PFSK-1 (cell line): ENCODE data around the gene NCEH1.

ENCODE experiments used
- FOXP2 ChIP-seq: optimal IDR thresholded peaks from 2 replicates; pipeline ENCODE3; 2011; ENCODE audit warnings: borderline replicate concordance, control low read depth, inconsistent platforms; ENCODE audit not compliant: insufficient read depth; ENCODE audit errors: extremely low read length, extremely low read depth
- POLR2AphosphoS5 ChIP-seq: IDR thresholded peaks from 2 replicates; pipeline ENCODE4 v1.6.1; 2012; ENCODE audit warnings: low read depth, mild to moderate bottlenecking, control low read depth, low read length, moderate library complexity
- REST ChIP-seq, 2 experiments: IDR thresholded peaks; 2 replicates each; pipeline versions ENCODE4 v1.6.1 to v1.8.0; 2011 to 2012; ENCODE audit warnings: low read depth in 2 of 2, low read length in 2 of 2, control low read depth in 1 of 2, inconsistent platforms in 1 of 2, mild to moderate bottlenecking in 1 of 2, moderate library complexity in 1 of 2; ENCODE audit not compliant: insufficient read depth in 1 of 2
- SIN3A ChIP-seq: IDR thresholded peaks from 2 replicates; pipeline ENCODE4 v1.6.1; 2012; ENCODE audit warnings: mild to moderate bottlenecking, low read length, moderate library complexity, borderline replicate concordance; ENCODE audit not compliant: insufficient read depth
- TAF1 ChIP-seq: IDR thresholded peaks from 2 replicates; pipeline ENCODE4 v1.6.1; 2012; ENCODE audit warnings: low read length, control low read depth, borderline replicate concordance; ENCODE audit not compliant: insufficient read depth

Gene NCEH1

GRCh38 chr3:172585954-172586353 lies 124.9 kb downstream of the NCEH1 start:
- TF ChIP-seq SIN3A: no peak
- no peak for TF ChIP-seq REST (IDR thresholded peaks at IDR 0.05; ENCODE audit: insufficient read depth in 1 of 2, low read depth in 2 of 2, low read length in 2 of 2)
- TF ChIP-seq FOXP2: no peak
- no peak for TF ChIP-seq POLR2AphosphoS5
- TF ChIP-seq TAF1: no peak

- TF ChIP-seq REST (IDR thresholded peaks at IDR 0.05; ENCODE audit: insufficient read depth in 1 of 2, low read depth in 2 of 2, low read length in 2 of 2) (no peak), SIN3A (no peak), TAF1 (no peak), POLR2AphosphoS5 (no peak), FOXP2 (no peak)
These were observed 128.2 kb downstream of the NCEH1 start for GRCh38 chr3:172582712-172583111.

GRCh38 chr3:172581757-172582166 lies 129.1 kb downstream of the NCEH1 start:
- no peak for TF ChIP-seq FOXP2

- no peak for TF ChIP-seq FOXP2
- no peak for TF ChIP-seq POLR2AphosphoS5
- no peak for TF ChIP-seq TAF1
- TF ChIP-seq SIN3A: no peak
- TF ChIP-seq REST (IDR thresholded peaks at IDR 0.05; ENCODE audit: insufficient read depth in 1 of 2, low read depth in 2 of 2, low read length in 2 of 2): no peak
These were observed 130.0 kb downstream of the NCEH1 start for GRCh38 chr3:172580680-172581401.
